ENCODE measurements around the gene HSF5. TPM values are rescaled to one million over a fixed set of nuclear protein-coding genes. Genes with fewer than 3 reads are reported as not detected.

Gene HSF5
- total RNA-seq, 2 experiments from 2014 or later, result 0.22 TPM; not detected in 1

DNA sequence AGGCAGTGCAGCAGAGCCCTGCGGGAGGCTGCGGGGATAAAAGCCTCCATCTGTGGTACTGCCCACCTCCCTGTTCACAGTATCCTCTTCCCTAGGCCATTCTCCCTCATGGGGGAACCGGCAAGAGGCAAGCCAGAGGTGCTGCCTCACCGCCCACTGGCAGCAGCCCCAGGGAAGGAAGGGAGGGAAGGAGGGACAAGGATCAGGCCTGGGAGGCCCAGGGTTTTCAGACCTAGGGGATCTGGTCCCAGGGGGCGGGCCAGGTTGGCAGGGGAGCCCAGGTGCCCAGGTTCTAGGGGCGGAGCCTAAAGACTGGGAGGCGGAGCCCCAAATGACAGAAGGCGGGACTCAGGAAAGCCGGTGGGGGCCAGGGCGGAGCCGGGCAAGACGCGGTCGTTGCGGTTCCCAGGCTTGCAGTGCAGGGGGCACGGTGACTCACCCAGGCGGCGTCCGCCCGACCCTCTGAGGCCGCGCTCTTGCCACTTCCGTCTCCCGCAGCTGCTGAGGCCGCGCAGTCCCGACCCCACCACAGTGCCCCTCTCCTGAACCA, 29.2 kb upstream of the HSF5 start:
- intact Hi-C loops (cut with micrococcal nuclease; ENCODE audit: unreplicated experiment), result loop anchor here (5.0 to 10.0 kb wide), 2 partner anchors 175 to 177 kb away; partner anchors contain the start of genes RAD51C and TEX14
- H3K79me2 ChIP-seq (ENCODE audit: insufficient read depth, low read depth, low read length), result peaks cover 22% of the 10 kb centered on the region; the same call in 1 of the 2 replicates
- no peak for TF ChIP-seq EZH2phosphoT487 (IDR thresholded peaks at IDR 0.05; ENCODE audit: borderline replicate concordance, low read depth, low read length)
- TF ChIP-seq, protein P1, sequence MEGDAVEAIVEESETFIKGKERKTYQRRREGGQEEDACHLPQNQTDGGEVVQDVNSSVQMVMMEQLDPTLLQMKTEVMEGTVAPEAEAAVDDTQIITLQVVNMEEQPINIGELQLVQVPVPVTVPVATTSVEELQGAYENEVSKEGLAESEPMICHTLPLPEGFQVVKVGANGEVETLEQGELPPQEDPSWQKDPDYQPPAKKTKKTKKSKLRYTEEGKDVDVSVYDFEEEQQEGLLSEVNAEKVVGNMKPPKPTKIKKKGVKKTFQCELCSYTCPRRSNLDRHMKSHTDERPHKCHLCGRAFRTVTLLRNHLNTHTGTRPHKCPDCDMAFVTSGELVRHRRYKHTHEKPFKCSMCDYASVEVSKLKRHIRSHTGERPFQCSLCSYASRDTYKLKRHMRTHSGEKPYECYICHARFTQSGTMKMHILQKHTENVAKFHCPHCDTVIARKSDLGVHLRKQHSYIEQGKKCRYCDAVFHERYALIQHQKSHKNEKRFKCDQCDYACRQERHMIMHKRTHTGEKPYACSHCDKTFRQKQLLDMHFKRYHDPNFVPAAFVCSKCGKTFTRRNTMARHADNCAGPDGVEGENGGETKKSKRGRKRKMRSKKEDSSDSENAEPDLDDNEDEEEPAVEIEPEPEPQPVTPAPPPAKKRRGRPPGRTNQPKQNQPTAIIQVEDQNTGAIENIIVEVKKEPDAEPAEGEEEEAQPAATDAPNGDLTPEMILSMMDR (conservative IDR thresholded peaks at IDR 0.05; ENCODE audit: low read length), result no peak
- H3K27ac ChIP-seq (ENCODE audit: low read depth, low read length, poor library complexity, severe bottlenecking), result peak overlapping the region; percentile 59
- BruUV-seq (replicated peaks), result TSS peak; percentile 57
- H3K4me3 ChIP-seq (ENCODE audit: low read depth, low read length, poor library complexity, severe bottlenecking), result peak overlapping the region; percentile 86
- no peaks in the 10 kb centered on the region for H3K9me3 ChIP-seq (ENCODE audit: low read length)
- ChIA-PET POLR2A (interaction anchor here (2.5 kb wide), 1 partner anchor 114 kb away, joined by 22 read pairs; no protein-coding TSS in a partner anchor), CTCF (ENCODE audit: unreplicated experiment) (no interaction called here)
- peaks cover 63% of the 10 kb centered on the region for H3K4me1 ChIP-seq (ENCODE audit: insufficient read depth, low read length, poor library complexity, severe bottlenecking)
- H2AFZ ChIP-seq (ENCODE audit: low read length), result no peak overlapping the region
- no peaks in the 10 kb centered on the region for H3K9me2 ChIP-seq (ENCODE audit: insufficient read depth, low read length)
- 0 out of 2 replicates have a peak, but pooled peaks cover 4% of the 10 kb centered on the region for H4K20me1 ChIP-seq (ENCODE audit: insufficient read depth, low read length)
- peaks cover 5% of the 10 kb centered on the region for H3K36me3 ChIP-seq (ENCODE audit: insufficient read depth, low read length)
- DNase-seq (ENCODE audit: low spot score), result no peak
- peak overlapping the region; percentile 91 for H3K4me2 ChIP-seq (ENCODE audit: low read length)

DNA sequence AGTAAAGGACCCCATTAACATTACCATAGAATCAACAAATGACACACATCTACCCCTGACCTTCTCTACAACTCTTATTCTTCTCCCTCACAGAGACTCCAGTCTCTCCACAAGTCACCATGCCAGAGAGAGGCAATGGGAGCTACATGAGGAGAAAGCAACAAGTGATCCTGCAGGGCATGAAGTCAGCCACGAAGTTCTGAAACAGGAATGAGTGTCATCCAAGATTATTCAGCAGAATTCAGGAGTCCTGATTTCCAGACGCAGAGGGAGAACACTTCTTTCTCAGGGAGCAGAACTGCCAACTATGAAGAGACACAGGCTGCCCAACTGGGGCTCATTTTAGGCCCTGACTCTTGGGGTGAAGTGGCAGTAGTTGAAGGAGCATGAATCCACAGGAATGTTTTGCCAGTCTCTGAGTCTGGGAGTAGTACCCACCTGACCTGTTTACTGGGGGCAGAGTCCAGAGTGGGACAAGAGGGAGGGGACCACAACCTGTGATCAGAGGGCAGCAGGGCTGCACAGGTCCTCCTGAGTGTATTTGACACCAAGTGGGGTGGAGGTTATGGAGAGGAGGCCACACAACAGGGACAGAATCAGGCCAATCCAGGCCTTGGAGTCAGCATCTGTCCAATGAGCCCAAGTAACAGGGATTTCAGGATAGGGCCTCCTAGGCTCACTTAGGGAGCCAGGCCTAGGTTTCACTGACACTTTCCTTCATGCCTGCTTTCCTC, 28.6 kb upstream of the HSF5 start:
- Histone ChIP-seq H3K9me2 (ENCODE audit: insufficient read depth, low read length) (no peaks in the 10 kb centered on the region), H4K20me1 (ENCODE audit: insufficient read depth, low read length) (0 out of 2 replicates have a peak, but pooled peaks cover 4% of the 10 kb centered on the region), H3K79me2 (ENCODE audit: insufficient read depth, low read depth, low read length) (peaks cover 22% of the 10 kb centered on the region; the same call in 1 of the 2 replicates), H3K27ac (ENCODE audit: low read depth, low read length, poor library complexity, severe bottlenecking) (peak overlapping the region; percentile 59), H2AFZ (ENCODE audit: low read length) (no peak overlapping the region), H3K9me3 (ENCODE audit: low read length) (no peaks in the 10 kb centered on the region), H3K4me3 (ENCODE audit: low read depth, low read length, poor library complexity, severe bottlenecking) (peak overlapping the region; percentile 86), H3K36me3 (ENCODE audit: insufficient read depth, low read length) (peaks cover 11% of the 10 kb centered on the region), H3K4me1 (ENCODE audit: insufficient read depth, low read length, poor library complexity, severe bottlenecking) (peaks cover 63% of the 10 kb centered on the region), H3K4me2 (ENCODE audit: low read length) (peak overlapping the region; percentile 91)
- DNase-seq (ENCODE audit: low spot score), result no peak
- intact Hi-C loops (cut with micrococcal nuclease; ENCODE audit: unreplicated experiment), result loop anchor here (5.0 to 10.0 kb wide), 2 partner anchors 175 to 178 kb away; partner anchors contain the start of genes RAD51C and TEX14
- TF ChIP-seq, protein P1 (conservative IDR thresholded peaks at IDR 0.05; ENCODE audit: low read length), result no peak
- TF ChIP-seq EZH2phosphoT487 (IDR thresholded peaks at IDR 0.05; ENCODE audit: borderline replicate concordance, low read depth, low read length), result no peak
- no TSS peak for BruUV-seq (replicated peaks)
- ChIA-PET POLR2A (interaction anchor here (1.0 to 2.5 kb wide), 2 partner anchors 115 kb away, joined by 3 to 22 read pairs; no protein-coding TSS in a partner anchor), CTCF (ENCODE audit: unreplicated experiment) (no interaction called here)
